PC-3 (cell line): ENCODE data around the gene BLNK. TPM values are rescaled to one million over a fixed set of nuclear protein-coding genes. Genes with fewer than 3 reads are reported as not detected.

Experiments
- ATAC-seq: fragments of 200-7000 bp; cut with Tn5 transposase; 2 replicates; pipeline ENCODE4 v1.9.1; 2020; ENCODE audit warnings: mild to moderate bottlenecking, moderate library complexity
- BruUV-seq: library from RNA; stranded (reverse); fragments of 400-500 nt; replicated peaks from 2 replicates; lab custom pipeline; 2021; lab: Mats Ljungman, UMichigan
- CTCF ChIA-PET: fragments of 300-600 bp; sonication (Branson Sonifier 250); formaldehyde crosslinking; loops from one replicate; lab custom pipeline; 2022; ENCODE audit warnings: antibody characterized with exemption; lab: Charles Lee
- POLR2A ChIA-PET: fragments of 300-600 bp; sonication (Branson Sonifier 250); formaldehyde crosslinking; loops from one replicate; lab custom pipeline; 2022; ENCODE audit warnings: antibody characterized with exemption; ENCODE audit not compliant: unreplicated experiment; lab: Charles Lee
- DNase-seq: peaks from one replicate; pipeline ENCODE4 v3.0.0-alpha.2; 2015
- H2AFZ ChIP-seq: fragments of 300-600 bp; sonication (generic); 2 replicates; pipeline ENCODE4 v1.6.0; 2016; ENCODE audit warnings: antibody characterized with exemption, low read length
- H3F3A ChIP-seq: fragments of 300-600 bp; sonication (generic); one replicate; pipeline ENCODE4 v1.6.0; 2017; ENCODE audit warnings: antibody characterized with exemption, low read length, control low read depth, mild to moderate bottlenecking; ENCODE audit not compliant: unreplicated experiment
- H3K27ac ChIP-seq: fragments of 300-600 bp; sonication (generic); 2 replicates; pipeline ENCODE4 v1.5.1; 2016; ENCODE audit warnings: mild to moderate bottlenecking, low read length
- H3K27me3 ChIP-seq: fragments of 300-600 bp; sonication (generic); 2 replicates; pipeline ENCODE4 v1.6.1; 2016; ENCODE audit warnings: low read length, mixed read lengths
- H3K36me3 ChIP-seq: fragments of 300-600 bp; sonication (generic); 2 replicates; pipeline ENCODE4 v1.6.1; 2016; ENCODE audit warnings: low read depth, mixed run types, low read length, mixed read lengths
- H3K4me1 ChIP-seq: fragments of 300-600 bp; sonication (generic); 2 replicates; pipeline ENCODE4 v1.5.1; 2016; ENCODE audit warnings: low read length; ENCODE audit not compliant: insufficient read depth
- H3K4me2 ChIP-seq: fragments of 300-600 bp; sonication (generic); 2 replicates; pipeline ENCODE4 v1.6.0; 2016; ENCODE audit warnings: low read length
- H3K4me3 ChIP-seq: fragments of 300-600 bp; sonication (generic); 2 replicates; pipeline ENCODE4 v1.5.1; 2016; ENCODE audit warnings: mild to moderate bottlenecking, low read length, mixed read lengths
- H3K79me2 ChIP-seq: fragments of 300-600 bp; sonication (generic); 2 replicates; pipeline ENCODE4 v1.6.1; 2017; ENCODE audit warnings: low read length, mixed read lengths
- H3K9ac ChIP-seq: fragments of 300-600 bp; sonication (generic); 2 replicates; pipeline ENCODE4 v1.6.0; 2016; ENCODE audit warnings: mild to moderate bottlenecking, low read length
- H3K9me2 ChIP-seq: fragments of 300-600 bp; sonication (generic); replicated peaks from 2 replicates; pipeline ENCODE4 v1.6.1; 2016; ENCODE audit warnings: mixed run types, low read length, mixed read lengths
- H3K9me3 ChIP-seq: fragments of 300-600 bp; sonication (generic); 2 replicates; pipeline ENCODE4 v1.6.1; 2016; ENCODE audit warnings: low read length, mixed read lengths
- H4K20me1 ChIP-seq: fragments of 300-600 bp; sonication (generic); 2 replicates; pipeline ENCODE4 v1.6.1; 2016; ENCODE audit warnings: low read length, mixed read lengths
- CTCF ChIP-seq: fragments of 300-600 bp; sonication (generic); conservative IDR thresholded peaks from 2 replicates; pipeline ENCODE4 v1.5.1; 2017; ENCODE audit warnings: antibody characterized with exemption, low read depth, mild to moderate bottlenecking, low read length
- EZH2 ChIP-seq: fragments of 300-600 bp; sonication (generic); IDR thresholded peaks from one replicate; pipeline ENCODE4 v1.6.1; 2017; ENCODE audit warnings: antibody characterized with exemption, mild to moderate bottlenecking, low read length; ENCODE audit not compliant: unreplicated experiment
- EZH2phosphoT487 ChIP-seq: fragments of 300-600 bp; sonication (generic); IDR thresholded peaks from 2 replicates; pipeline ENCODE4 v1.6.1; 2018; ENCODE audit warnings: mild to moderate bottlenecking, antibody characterized with exemption, low read length, borderline replicate concordance
- intact Hi-C: fragments of 100-400 bp; cut with micrococcal nuclease; formaldehyde crosslinking; loops from 2 replicates; pipeline ENCODE4 v1.9.0; 2023
- total RNA-seq: library from RNA; depleted of rRNA; stranded (reverse); fragments of >200 nt; gene quantifications from 2 replicates; pipeline ENCODE4 v1.2.3, GENCODE V29; 2014

BLNK gene
- total RNA-seq, 1 experiment from 2014 or later: not detected

GRCh38 chr10:96306516-96306915 is 35.1 kb upstream of the BLNK start:
- Histone ChIP-seq H3K9me3 (no peaks in the 10 kb centered on the region), H3K27me3 (peaks cover 69% of the 10 kb centered on the region), H3K4me3 (no peak overlapping the region), H3K79me2 (no peaks in the 10 kb centered on the region), H3F3A (no peaks in the 10 kb centered on the region), H2AFZ (no peak overlapping the region), H3K4me2 (no peak overlapping the region), H4K20me1 (no peaks in the 10 kb centered on the region), H3K4me1 (no peaks in the 10 kb centered on the region), H3K9me2 (no peaks in the 10 kb centered on the region), H3K27ac (no peak overlapping the region), H3K36me3 (no peaks in the 10 kb centered on the region), H3K9ac (no peak overlapping the region)
- intact Hi-C loops: no loop called here
- DNase-seq (no peak), ATAC-seq (no peak)
- TF ChIP-seq EZH2 (no peak), EZH2phosphoT487 (no peak), CTCF (no peak)
- ChIA-PET POLR2A (no interaction called here), CTCF (no interaction called here)
- no TSS peak for BruUV-seq

GRCh38 chr10:96305019-96305418 is 33.6 kb upstream of the BLNK start:
- no peaks in the 10 kb centered on the region for H3K36me3 ChIP-seq
- no peak overlapping the region for H3K9ac ChIP-seq
- DNase-seq (no peak), ATAC-seq (no peak)
- H3F3A ChIP-seq: no peaks in the 10 kb centered on the region
- no peaks in the 10 kb centered on the region for H4K20me1 ChIP-seq
- ChIA-PET POLR2A (no interaction called here), CTCF (no interaction called here)
- H3K27me3 ChIP-seq: peaks cover 82% of the 10 kb centered on the region
- no peaks in the 10 kb centered on the region for H3K4me1 ChIP-seq
- no peaks in the 10 kb centered on the region for H3K9me2 ChIP-seq
- no TSS peak for BruUV-seq
- H3K4me3 ChIP-seq: no peak overlapping the region
- TF ChIP-seq EZH2 (no peak), EZH2phosphoT487 (no peak), CTCF (no peak)
- no peaks in the 10 kb centered on the region for H3K9me3 ChIP-seq
- no peak overlapping the region for H3K27ac ChIP-seq
- H2AFZ ChIP-seq: no peak overlapping the region
- H3K79me2 ChIP-seq: no peaks in the 10 kb centered on the region
- intact Hi-C loops: no loop called here
- no peak overlapping the region for H3K4me2 ChIP-seq

GRCh38 chr10:96304230-96304629 is 32.9 kb upstream of the BLNK start, which contains the start of gene DNTT:
Gene DNTT (plus strand): TSS chr10:96304434. CDS start chr10:96304498, 64 bp downstream.
- Histone ChIP-seq H3K27ac (no peak within 1 kb of the TSS), H3K79me2 (no peaks in the 10 kb centered on the region), H3K4me1 (no peaks in the 10 kb centered on the region), H3K9ac (no peak within 1 kb of the TSS), H3K4me2 (no peak within 1 kb of the TSS), H3K4me3 (no peak within 1 kb of the TSS), H3K27me3 (peaks cover 84% of the 10 kb centered on the region), H2AFZ (no peak within 1 kb of the TSS), H3K36me3 (no peaks in the 10 kb centered on the region), H4K20me1 (no peaks in the 10 kb centered on the region), H3F3A (no peaks in the 10 kb centered on the region), H3K9me3 (no peaks in the 10 kb centered on the region), H3K9me2 (no peaks in the 10 kb centered on the region)
- no TSS peak for BruUV-seq
- DNase-seq: no peak
- ATAC-seq: no peak
- intact Hi-C loops: no loop called here
- no peak for TF ChIP-seq CTCF
- POLR2A ChIA-PET: no interaction called here
- CTCF ChIA-PET: no interaction called here
